HG03039 (cell line): Measurements from ENCODE around the gene FAM13A.
A peak's percentile ranks its signal among the peaks of the same experiment; 100 is the strongest.
"Not testable (repeated sequence)": the region's sequence is repeated elsewhere in the genome, so short reads cannot be mapped to it uniquely, and the experiment has no call there.

Source experiments
- ATAC-seq: cut with Tn5 transposase; IDR thresholded peaks from one replicate; pipeline ENCODE4 v1.9.1; 2021; ENCODE audit warnings: mild to moderate bottlenecking, moderate library complexity; ENCODE audit not compliant: unreplicated experiment

The FAM13A gene

DNA sequence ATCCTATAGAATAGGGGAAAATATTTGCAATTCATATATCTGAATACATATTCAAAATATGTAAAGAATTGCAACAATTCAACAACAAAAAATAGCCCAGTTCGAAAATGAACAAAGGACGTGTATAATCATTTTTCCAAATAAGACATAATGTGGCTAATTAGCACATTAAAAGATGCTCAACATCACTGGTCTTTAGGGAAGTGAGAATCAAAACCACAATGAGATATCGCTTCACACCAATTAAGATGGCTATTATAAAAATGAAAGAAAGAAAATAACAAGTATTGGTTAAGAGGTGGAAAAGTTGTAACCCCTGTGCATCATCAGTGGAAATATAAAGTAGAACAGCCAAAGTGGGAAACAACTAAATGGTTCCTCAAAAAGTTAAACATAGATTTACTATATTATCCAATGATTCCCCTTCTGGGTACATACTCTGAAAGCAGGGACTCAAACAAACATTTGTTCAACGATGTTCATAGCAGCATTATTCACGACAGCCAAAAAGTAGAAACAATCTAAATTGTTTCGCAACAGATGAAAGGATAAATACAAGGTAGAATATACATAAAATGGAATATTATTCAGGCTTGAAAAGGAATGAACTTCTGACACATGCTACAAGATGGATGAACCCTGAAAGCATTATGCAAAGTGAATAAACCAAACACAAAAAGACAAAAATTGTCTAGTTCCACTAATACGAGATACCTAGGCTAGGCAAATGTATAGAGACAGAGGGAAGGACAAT, 12.7 kb downstream of the FAM13A start:
- no peak for ATAC-seq

GRCh38 chr4:89042055-89042454, 14.9 kb downstream of the FAM13A start:
- ATAC-seq, result no peak

DNA sequence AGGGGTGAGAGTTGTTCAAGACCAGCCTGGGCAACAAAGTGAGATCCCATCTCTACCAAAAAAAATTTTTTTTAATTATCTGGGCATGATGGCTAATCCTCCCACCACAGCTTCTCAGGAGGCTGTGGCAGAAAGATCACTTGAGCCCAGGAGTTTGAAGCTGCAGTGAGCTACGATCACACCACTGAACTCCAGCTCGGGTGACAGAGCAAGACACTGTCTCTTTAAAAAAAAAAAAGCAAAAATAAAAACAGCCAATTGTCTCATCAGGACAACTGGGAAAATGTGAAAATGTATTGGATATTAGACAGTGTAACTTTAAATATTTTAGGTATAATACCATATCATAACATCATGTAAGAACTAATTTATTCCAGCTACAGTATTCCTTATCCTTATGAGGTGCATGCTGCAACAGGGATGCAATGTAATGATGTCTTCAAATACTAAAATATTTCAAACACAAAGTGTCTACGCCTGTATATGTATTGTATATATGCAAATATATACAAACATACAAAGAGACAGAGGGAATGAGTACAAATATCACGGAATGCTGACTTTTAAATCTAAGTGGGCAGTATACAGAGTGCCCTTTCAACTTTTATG, 17.2 kb downstream of the FAM13A start:
- ATAC-seq, result no peak

- no peak for ATAC-seq
Measured at GRCh38 chr4:89036535-89036934, 20.4 kb downstream of the FAM13A start.

- ATAC-seq, result no peak
Measured at GRCh38 chr4:89031272-89031671, 25.7 kb downstream of the FAM13A start.

- ATAC-seq, result no peak
Measured at GRCh38 chr4:89029591-89029990, 27.4 kb downstream of the FAM13A start.

- no peak for ATAC-seq
Measured at GRCh38 chr4:89026542-89026941, 30.4 kb downstream of the FAM13A start.

GRCh38 chr4:89024051-89024675, 32.8 kb downstream of the FAM13A start:
- peak; percentile 91 for ATAC-seq

DNA sequence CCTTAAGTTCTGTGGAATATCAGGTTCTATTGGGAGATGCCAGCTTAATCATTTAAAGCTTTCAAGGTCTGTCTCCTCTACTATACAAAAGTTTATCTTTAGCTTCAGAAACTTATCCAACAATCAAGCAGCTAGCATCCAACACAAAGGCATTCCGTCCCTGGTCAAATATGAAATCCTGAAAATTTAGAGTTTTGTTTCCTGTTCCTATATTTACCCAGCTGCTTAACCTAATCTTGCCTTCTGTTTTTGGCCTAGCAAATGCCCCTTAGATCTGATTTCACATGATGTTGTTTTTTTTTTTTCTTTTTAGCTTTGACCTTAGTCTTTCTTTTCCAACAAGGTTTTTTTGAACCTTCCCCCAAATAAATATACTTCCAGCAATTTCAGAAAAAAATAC, 33.8 kb downstream of the FAM13A start:
- ATAC-seq, result no peak

- ATAC-seq, result no peak
Measured at GRCh38 chr4:89022426-89023128, 34.4 kb downstream of the FAM13A start.

- no peak for ATAC-seq
Measured at GRCh38 chr4:89021684-89022083, 35.3 kb downstream of the FAM13A start.

- no peak for ATAC-seq
Measured at GRCh38 chr4:89021062-89021461, 35.9 kb downstream of the FAM13A start.

- not testable (repeated sequence) for ATAC-seq
Measured at GRCh38 chr4:89014897-89015296, 42.1 kb downstream of the FAM13A start.

DNA sequence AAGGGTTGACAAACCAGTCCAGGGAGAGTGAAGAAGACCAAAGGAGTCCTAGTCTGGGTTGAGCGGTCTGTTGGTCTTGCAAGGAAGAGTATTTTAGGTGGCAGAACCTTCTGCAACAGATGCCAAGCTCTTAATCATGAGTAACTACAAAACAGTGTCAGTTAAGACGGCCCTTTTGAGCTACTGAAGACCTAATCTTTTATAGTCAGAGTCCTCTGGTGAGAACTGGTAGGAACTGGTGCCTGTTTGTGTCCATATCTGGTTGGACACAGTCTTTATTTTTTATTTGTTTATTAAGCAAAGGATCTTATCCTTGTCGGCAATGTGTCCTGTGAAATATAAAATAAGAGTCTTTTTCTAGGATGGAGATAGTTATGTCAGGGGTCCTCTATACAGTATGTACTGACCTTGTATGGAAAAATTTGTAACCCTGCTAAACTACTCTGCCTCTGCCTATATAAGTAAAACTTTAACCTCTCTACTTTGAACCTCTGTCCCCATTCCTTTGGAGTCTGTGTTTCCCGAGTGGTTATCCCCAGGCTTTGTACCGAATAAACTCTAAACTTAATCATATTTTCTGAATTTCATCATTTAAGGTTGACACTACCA, 47.1 kb downstream of the FAM13A start:
- no peak for ATAC-seq

DNA sequence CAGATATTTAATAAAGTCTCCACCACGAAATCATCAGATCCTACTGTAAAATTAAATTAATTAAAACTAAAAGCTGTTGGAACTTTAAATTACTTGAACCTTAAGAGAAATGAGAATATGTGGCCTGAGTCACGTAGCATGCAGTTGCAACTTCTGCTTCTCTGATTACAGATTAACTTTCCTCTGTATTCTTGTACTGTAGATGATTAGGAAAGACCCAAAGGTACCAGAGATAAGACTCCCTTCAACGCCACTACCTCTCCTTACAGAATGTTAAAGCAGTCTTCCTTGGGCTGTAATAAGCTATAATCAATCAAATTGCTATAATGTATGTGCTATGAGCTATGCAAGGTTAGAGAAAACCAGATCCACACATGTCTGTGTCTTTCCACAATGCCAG, 47.9 kb downstream of the FAM13A start:
- ATAC-seq, result no peak

DNA sequence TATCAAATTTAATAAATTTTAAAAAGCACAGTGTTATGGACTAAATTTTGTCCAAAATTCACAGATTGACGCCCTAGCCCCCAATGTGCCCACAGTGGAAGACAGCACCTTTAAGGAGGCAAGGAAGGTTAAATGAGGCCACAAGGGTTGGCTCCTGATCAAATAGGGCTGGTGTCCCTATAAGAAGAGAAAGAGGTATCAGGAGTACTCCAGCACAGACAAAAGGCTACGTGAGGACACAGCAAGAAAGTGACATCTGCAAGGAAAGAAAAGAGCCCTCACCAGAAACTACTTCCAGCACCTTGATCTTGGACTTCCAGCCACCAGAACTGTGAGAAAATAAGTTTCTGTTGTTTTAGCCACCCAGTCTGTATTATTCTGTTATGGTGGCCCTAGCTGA, 48.8 kb downstream of the FAM13A start:
- no peak for ATAC-seq

DNA sequence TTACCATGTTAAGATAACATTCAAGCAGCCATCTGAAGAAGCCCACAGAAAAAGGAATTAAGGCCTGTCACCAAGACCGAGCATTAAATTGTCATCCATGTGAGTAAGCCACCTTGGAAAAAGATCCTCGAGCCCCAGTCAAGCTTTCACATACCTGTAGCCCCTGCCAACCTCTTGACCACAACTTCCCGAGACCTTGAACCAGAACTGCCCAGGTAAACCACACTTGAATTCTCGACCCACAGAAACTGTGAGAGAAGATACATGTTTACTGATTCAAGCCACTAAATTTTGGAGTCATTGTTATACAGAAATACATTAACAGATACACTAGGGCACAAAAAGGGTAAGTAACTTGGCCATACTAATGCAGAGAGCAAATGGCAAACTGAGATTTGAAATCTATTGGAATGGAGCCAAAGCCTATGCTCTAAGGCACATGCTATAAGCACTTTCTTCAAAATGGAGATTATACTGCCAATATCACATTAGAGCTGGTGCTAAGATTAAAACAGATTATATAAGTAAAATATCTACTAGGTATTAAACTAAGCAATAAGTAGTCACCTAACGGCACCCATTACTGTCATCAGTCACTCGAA, 49.5 kb downstream of the FAM13A start:
- ATAC-seq, result no peak

DNA sequence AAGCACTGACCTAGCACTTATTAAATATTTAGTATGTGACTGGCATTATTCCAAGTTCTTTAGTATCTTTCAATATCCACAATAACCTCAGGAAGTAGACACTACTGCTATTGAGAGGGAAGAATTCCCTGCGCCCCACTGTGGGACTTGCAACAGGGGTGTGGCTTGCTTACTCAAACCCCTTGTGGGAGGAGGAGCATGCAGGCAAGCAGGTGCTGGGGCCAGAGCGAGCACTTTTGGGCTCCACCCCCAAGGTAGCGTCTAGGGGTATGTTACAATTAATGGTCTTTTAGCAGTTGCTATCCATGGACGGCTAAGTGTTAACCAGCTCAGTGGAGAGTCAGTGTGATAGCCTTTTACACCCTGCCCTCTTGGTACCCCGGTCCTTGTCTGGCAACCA, 50.7 kb downstream of the FAM13A start:
- no peak for ATAC-seq

DNA sequence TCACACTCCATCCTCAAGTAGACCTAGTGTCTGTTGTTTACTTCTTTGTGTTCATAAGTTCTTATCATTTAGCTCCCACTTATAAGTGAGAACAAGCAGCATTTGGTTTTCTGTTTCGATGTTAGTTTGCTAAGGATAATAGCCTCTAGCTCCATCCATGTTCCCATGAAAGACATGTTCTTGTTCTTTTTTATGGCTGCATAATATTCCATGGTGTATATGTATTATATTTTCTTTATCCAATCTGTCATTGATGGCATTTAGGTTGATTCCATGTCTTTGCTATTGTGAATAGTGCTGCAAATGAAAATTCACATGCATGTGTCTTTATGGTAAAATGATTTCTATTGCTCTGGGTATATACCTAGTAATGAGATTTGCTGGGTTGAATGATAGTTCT, 51.9 kb downstream of the FAM13A start:
- ATAC-seq, result not testable (repeated sequence)

- no peak for ATAC-seq
Measured at GRCh38 chr4:89001647-89002445, 55.1 kb downstream of the FAM13A start.
